Measurements from ENCODE around the gene B9D1.

The B9D1 gene

DNA sequence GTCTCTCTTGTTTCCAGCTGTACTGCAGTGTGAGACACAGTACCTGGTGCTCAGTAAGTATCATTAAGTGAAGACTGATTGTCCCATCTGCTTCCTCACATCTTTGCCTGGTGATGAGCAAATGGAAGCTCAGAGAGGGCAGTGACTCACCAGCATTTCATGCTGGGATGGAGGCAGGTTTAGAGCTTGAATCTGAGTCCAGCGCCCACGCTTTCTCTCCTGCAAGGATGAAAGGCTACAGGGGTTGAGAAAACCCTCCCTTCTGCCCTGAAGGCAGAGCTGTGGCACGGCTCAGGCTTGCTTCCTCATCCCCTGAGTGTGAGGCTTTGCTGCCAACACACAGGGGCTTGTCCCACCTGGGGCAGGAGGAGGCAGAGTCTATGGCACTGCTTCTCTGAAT is 47.0 kb upstream of the B9D1 start:
- no peak for TF ChIP-seq CREB1 (IDR thresholded peaks at IDR 0.05; ENCODE audit: low read depth)
- TF ChIP-seq YY1 (IDR thresholded peaks at IDR 0.05; ENCODE audit: low read depth) = no peak
- TF ChIP-seq RAD21 (IDR thresholded peaks at IDR 0.05; ENCODE audit: low read depth) = no peak
- TF ChIP-seq, protein P1, sequence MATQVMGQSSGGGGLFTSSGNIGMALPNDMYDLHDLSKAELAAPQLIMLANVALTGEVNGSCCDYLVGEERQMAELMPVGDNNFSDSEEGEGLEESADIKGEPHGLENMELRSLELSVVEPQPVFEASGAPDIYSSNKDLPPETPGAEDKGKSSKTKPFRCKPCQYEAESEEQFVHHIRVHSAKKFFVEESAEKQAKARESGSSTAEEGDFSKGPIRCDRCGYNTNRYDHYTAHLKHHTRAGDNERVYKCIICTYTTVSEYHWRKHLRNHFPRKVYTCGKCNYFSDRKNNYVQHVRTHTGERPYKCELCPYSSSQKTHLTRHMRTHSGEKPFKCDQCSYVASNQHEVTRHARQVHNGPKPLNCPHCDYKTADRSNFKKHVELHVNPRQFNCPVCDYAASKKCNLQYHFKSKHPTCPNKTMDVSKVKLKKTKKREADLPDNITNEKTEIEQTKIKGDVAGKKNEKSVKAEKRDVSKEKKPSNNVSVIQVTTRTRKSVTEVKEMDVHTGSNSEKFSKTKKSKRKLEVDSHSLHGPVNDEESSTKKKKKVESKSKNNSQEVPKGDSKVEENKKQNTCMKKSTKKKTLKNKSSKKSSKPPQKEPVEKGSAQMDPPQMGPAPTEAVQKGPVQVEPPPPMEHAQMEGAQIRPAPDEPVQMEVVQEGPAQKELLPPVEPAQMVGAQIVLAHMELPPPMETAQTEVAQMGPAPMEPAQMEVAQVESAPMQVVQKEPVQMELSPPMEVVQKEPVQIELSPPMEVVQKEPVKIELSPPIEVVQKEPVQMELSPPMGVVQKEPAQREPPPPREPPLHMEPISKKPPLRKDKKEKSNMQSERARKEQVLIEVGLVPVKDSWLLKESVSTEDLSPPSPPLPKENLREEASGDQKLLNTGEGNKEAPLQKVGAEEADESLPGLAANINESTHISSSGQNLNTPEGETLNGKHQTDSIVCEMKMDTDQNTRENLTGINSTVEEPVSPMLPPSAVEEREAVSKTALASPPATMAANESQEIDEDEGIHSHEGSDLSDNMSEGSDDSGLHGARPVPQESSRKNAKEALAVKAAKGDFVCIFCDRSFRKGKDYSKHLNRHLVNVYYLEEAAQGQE (IDR thresholded peaks at IDR 0.05; ENCODE audit: low read depth) = no peak
- no peak for TF ChIP-seq TEAD4 (IDR thresholded peaks at IDR 0.05)
- TF ChIP-seq ZBTB7A (IDR thresholded peaks at IDR 0.05; ENCODE audit: low read depth) = no peak
- no peak for TF ChIP-seq TAF1 (IDR thresholded peaks at IDR 0.05; ENCODE audit: low read depth)
- TF ChIP-seq, protein P2, sequence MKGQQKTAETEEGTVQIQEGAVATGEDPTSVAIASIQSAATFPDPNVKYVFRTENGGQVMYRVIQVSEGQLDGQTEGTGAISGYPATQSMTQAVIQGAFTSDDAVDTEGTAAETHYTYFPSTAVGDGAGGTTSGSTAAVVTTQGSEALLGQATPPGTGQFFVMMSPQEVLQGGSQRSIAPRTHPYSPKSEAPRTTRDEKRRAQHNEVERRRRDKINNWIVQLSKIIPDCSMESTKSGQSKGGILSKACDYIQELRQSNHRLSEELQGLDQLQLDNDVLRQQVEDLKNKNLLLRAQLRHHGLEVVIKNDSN (IDR thresholded peaks at IDR 0.05) = no peak
- TF ChIP-seq, protein P3, sequence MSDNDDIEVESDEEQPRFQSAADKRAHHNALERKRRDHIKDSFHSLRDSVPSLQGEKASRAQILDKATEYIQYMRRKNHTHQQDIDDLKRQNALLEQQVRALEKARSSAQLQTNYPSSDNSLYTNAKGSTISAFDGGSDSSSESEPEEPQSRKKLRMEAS (IDR thresholded peaks at IDR 0.05) = no peak

DNA sequence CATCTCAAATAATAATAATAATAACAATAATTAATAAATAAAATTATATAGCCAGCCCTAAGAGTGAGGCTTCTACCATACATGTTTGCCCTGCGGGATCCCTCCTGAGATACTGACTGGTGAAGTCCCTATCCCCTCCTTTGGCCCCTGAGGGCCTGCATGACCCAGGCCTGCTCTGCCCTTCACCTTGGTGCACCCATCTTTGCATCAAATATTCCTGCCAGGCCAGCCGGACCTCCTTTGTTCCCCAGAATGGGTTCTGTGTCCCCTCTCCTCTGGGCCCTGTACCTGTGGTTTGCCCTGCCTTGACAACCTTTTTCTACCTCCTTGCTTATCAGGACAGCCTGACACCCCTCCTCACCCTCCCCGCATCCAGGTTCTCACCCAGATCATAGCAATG is 46.5 kb upstream of the B9D1 start:
- TF ChIP-seq EGR1 (IDR thresholded peaks at IDR 0.05) (no peak), FOXM1 (IDR thresholded peaks at IDR 0.05; ENCODE audit: borderline replicate concordance, low read depth) (no peak)
- TF ChIP-seq, protein P1 (IDR thresholded peaks at IDR 0.05; ENCODE audit: low read depth) = no peak

DNA sequence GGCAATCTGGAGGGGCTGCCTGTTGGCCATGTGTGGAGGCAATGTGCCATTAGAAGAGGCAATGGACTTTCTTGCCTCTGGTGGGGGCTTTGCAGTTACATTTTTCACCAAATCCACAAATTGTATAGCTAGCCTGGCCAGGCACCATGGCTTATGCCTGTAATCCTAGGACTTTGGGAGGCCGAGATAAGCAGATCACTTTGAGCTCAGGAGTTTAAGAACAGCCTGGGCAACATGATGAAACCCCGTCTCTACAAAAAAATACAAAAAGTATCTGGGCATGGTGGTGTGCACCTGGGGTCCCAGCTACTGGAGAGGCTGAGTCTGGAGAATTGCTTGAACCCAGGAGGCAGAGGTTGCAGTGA is 45.8 kb upstream of the B9D1 start:
- TF ChIP-seq ZBTB7A (IDR thresholded peaks at IDR 0.05; ENCODE audit: low read depth) (no peak), TCF12 (IDR thresholded peaks at IDR 0.05; ENCODE audit: low read depth) (no peak), RAD21 (IDR thresholded peaks at IDR 0.05; ENCODE audit: low read depth) (no peak), CEBPB (IDR thresholded peaks at IDR 0.05) (no peak), TEAD4 (IDR thresholded peaks at IDR 0.05) (no peak), EGR1 (IDR thresholded peaks at IDR 0.05) (no peak)
- TF ChIP-seq, protein P1 (IDR thresholded peaks at IDR 0.05; ENCODE audit: low read depth) = no peak

DNA sequence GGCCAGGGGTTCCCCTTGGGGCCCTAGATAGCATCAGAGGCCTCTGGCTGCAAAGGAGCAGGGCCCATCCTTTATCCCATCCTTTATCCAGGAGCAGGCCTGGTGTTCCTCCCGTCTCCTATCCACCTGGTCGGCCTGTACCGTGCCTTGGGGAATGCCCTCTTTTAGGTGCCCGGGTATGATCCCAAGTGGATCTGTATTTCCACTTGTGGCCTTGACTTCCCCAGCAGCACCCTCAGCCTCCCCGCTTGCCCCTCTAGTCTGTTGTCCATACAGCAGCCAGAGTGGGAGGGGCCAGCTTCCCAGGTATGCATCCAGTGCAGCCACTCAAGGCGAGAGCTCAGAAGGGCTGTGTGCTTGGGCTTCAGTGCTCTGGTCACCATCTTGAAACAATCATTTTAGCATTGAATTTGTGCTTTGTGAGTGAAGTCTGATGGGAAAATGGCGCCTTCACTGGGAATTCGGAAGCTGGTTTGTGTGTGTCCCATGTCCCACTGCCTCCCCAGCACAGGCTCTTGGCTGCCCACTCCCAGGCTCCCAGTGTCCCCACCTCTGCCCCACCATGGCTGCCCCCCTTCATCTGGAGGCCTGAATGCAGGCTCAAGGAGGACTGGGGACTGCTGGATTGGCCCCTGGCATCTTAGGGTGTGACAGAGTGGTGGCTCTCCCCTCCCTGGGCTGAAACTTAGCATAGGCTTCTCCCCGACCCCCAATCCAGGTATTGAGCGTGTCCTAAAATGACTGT is 45.2 kb upstream of the B9D1 start:
- TF ChIP-seq RAD21 (IDR thresholded peaks at IDR 0.05; ENCODE audit: low read depth) (no peak), EGR1 (IDR thresholded peaks at IDR 0.05) (no peak), CREB1 (IDR thresholded peaks at IDR 0.05; ENCODE audit: low read depth) (no peak), ZBTB7A (IDR thresholded peaks at IDR 0.05; ENCODE audit: low read depth) (no peak), YY1 (IDR thresholded peaks at IDR 0.05; ENCODE audit: low read depth) (no peak), FOXM1 (IDR thresholded peaks at IDR 0.05; ENCODE audit: borderline replicate concordance, low read depth) (no peak), TCF12 (IDR thresholded peaks at IDR 0.05; ENCODE audit: low read depth) (no peak)
- TF ChIP-seq, protein P1 (IDR thresholded peaks at IDR 0.05; ENCODE audit: low read depth) = no peak
- TF ChIP-seq, protein P3 (IDR thresholded peaks at IDR 0.05) = no peak
- TF ChIP-seq, protein P2 (IDR thresholded peaks at IDR 0.05) = no peak
